Measurements from ENCODE around the gene PRND. TPM values are rescaled to one million over a fixed set of nuclear protein-coding genes. Genes with fewer than 3 reads are reported as not detected.

Gene PRND
- total and polyA plus RNA-seq, 2 of the 13 experiments (the other 11 are each of a cell fraction or from before 2014, with no cell fraction given): not detected

DNA sequence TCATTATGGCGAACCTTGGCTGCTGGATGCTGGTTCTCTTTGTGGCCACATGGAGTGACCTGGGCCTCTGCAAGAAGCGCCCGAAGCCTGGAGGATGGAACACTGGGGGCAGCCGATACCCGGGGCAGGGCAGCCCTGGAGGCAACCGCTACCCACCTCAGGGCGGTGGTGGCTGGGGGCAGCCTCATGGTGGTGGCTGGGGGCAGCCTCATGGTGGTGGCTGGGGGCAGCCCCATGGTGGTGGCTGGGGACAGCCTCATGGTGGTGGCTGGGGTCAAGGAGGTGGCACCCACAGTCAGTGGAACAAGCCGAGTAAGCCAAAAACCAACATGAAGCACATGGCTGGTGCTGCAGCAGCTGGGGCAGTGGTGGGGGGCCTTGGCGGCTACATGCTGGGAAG lies 22.5 kb upstream of the PRND start:
- Histone ChIP-seq H3K4me1 (ENCODE audit: insufficient read depth, low read length) (peaks cover 8% of the 10 kb centered on the region), H3K27me3 (ENCODE audit: control insufficient read depth in 1 of 2, insufficient read depth in 2 of 2, low read length in 2 of 2) (no peaks in the 10 kb centered on the region; a peak in 1 of 5 replicates), H3K4me3 (replicated peaks in 1 of 3; ENCODE audit: insufficient read depth in 1 of 3, low read depth in 2 of 3, low read length in 3 of 3) (no peak overlapping the region), H3K36me3 (replicated peaks in 1 of 2; ENCODE audit: control insufficient read depth in 1 of 2, insufficient read depth in 2 of 2, low read length in 2 of 2) (peaks cover 17 to 32% of the 10 kb centered on the region in 2 experiments), H3K79me2 (ENCODE audit: insufficient read depth, low read length) (peaks cover 39% of the 10 kb centered on the region), H3K27ac (ENCODE audit: extremely low read length, insufficient read depth, low read length) (no peak overlapping the region), H3K9ac (ENCODE audit: insufficient read depth, low read depth, low read length) (no peak overlapping the region), H4K20me1 (ENCODE audit: insufficient read depth, low read length) (peaks cover 22% of the 10 kb centered on the region), H3K9me3 (ENCODE audit: low read length) (no peaks in the 10 kb centered on the region), H2AFZ (ENCODE audit: low read length) (no peak overlapping the region), H3K4me2 (ENCODE audit: low read depth, low read length) (no peak overlapping the region)
- BruUV-seq (replicated peaks): no TSS peak
- CTCF ChIA-PET (ENCODE audit: low intra/inter-chr PET ratio, low total read pairs): no interaction called here
- FAIRE-seq (no peak), ATAC-seq (no peak), DNase-seq (ENCODE audit: low spot score) (no peak)
- POLR2A ChIA-PET: no interaction called here
- intact Hi-C loops (cut with micrococcal nuclease; ENCODE audit: unreplicated experiment): no loop called here
- TF ChIP-seq AGO2 (optimal IDR thresholded peaks at IDR 0.05; ENCODE audit: low read depth, low read length) (peak; percentile 47), ZNF10 (CRISPR knock-in tag; IDR thresholded peaks at IDR 0.05; ENCODE audit: borderline replicate concordance, low read depth) (no peak)
- 98% methylated on average over 9 of the region's 9 CpGs for WGBS (ENCODE audit: low lambda C conversion rate)
- in situ Hi-C loops (cut with HindIII; ENCODE audit: extremely low pct_ligation_motif_present, low pct_unique_long_range_greater_than_20kb): no loop called here

DNA sequence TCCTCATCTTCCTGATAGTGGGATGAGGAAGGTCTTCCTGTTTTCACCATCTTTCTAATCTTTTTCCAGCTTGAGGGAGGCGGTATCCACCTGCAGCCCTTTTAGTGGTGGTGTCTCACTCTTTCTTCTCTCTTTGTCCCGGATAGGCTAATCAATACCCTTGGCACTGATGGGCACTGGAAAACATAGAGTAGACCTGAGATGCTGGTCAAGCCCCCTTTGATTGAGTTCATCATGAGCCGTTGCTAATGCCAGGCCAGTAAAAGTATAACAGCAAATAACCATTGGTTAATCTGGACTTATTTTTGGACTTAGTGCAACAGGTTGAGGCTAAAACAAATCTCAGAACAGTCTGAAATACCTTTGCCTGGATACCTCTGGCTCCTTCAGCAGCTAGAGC lies 21.8 kb upstream of the PRND start:
- intact Hi-C loops (cut with micrococcal nuclease; ENCODE audit: unreplicated experiment) (no loop called here), in situ Hi-C loops (cut with HindIII; ENCODE audit: extremely low pct_ligation_motif_present, low pct_unique_long_range_greater_than_20kb) (no loop called here)
- Histone ChIP-seq H4K20me1 (ENCODE audit: insufficient read depth, low read length) (peaks cover 22% of the 10 kb centered on the region), H2AFZ (ENCODE audit: low read length) (no peak overlapping the region), H3K9ac (ENCODE audit: insufficient read depth, low read depth, low read length) (no peak overlapping the region), H3K36me3 (replicated peaks in 1 of 2; ENCODE audit: control insufficient read depth in 1 of 2, insufficient read depth in 2 of 2, low read length in 2 of 2) (peaks cover 17 to 32% of the 10 kb centered on the region in 2 experiments), H3K9me3 (ENCODE audit: low read length) (no peaks in the 10 kb centered on the region), H3K4me2 (ENCODE audit: low read depth, low read length) (no peak overlapping the region), H3K4me1 (ENCODE audit: insufficient read depth, low read length) (peaks cover 15% of the 10 kb centered on the region), H3K27ac (ENCODE audit: extremely low read length, insufficient read depth, low read length) (no peak overlapping the region), H3K27me3 (ENCODE audit: control insufficient read depth in 1 of 2, insufficient read depth in 2 of 2, low read length in 2 of 2) (peaks cover 0 to 7% of the 10 kb centered on the region in 2 experiments; a peak in 3 of 5 replicates), H3K79me2 (ENCODE audit: insufficient read depth, low read length) (peaks cover 34% of the 10 kb centered on the region), H3K4me3 (replicated peaks in 1 of 3; ENCODE audit: insufficient read depth in 1 of 3, low read depth in 2 of 3, low read length in 3 of 3) (no peak overlapping the region)
- ChIA-PET CTCF (ENCODE audit: low intra/inter-chr PET ratio, low total read pairs) (no interaction called here), POLR2A (no interaction called here)
- TF ChIP-seq POLR2AphosphoS2 (IDR thresholded peaks at IDR 0.05; ENCODE audit: low read depth, low read length) (peak; percentile 51; the same call in 1 of the 2 replicates), ARNT (IDR thresholded peaks at IDR 0.05) (no peak), ZNF772 (CRISPR knock-in tag; IDR thresholded peaks at IDR 0.05) (no peak)
- TF ChIP-seq, protein P1, sequence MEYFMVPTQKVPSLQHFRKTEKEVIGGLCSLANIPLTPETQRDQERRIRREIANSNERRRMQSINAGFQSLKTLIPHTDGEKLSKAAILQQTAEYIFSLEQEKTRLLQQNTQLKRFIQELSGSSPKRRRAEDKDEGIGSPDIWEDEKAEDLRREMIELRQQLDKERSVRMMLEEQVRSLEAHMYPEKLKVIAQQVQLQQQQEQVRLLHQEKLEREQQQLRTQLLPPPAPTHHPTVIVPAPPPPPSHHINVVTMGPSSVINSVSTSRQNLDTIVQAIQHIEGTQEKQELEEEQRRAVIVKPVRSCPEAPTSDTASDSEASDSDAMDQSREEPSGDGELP (IDR thresholded peaks at IDR 0.05; ENCODE audit: borderline replicate concordance, low read depth): no peak
- BruUV-seq (replicated peaks): no TSS peak
- DNase-seq (ENCODE audit: low spot score) (no peak), FAIRE-seq (no peak), ATAC-seq (no peak)
- WGBS (ENCODE audit: low lambda C conversion rate): 94% methylated on average over 3 of the region's 3 CpGs

Data from HepG2 (cell line).